PFSK-1 (cell line): ENCODE data around the gene ATP8B1.

Experiments used
- POLR2AphosphoS5 ChIP-seq: IDR thresholded peaks from 2 replicates; pipeline ENCODE4 v1.6.1; 2012; ENCODE audit warnings: low read depth, mild to moderate bottlenecking, control low read depth, low read length, moderate library complexity
- REST ChIP-seq, 2 experiments: IDR thresholded peaks; 2 replicates each; pipeline versions ENCODE4 v1.6.1 to v1.8.0; 2011 to 2012; ENCODE audit warnings: low read depth in 2 of 2, low read length in 2 of 2, control low read depth in 1 of 2, inconsistent platforms in 1 of 2, mild to moderate bottlenecking in 1 of 2, moderate library complexity in 1 of 2; ENCODE audit not compliant: insufficient read depth in 1 of 2
- TAF1 ChIP-seq: IDR thresholded peaks from 2 replicates; pipeline ENCODE4 v1.6.1; 2012; ENCODE audit warnings: low read length, control low read depth, borderline replicate concordance; ENCODE audit not compliant: insufficient read depth

DNA sequence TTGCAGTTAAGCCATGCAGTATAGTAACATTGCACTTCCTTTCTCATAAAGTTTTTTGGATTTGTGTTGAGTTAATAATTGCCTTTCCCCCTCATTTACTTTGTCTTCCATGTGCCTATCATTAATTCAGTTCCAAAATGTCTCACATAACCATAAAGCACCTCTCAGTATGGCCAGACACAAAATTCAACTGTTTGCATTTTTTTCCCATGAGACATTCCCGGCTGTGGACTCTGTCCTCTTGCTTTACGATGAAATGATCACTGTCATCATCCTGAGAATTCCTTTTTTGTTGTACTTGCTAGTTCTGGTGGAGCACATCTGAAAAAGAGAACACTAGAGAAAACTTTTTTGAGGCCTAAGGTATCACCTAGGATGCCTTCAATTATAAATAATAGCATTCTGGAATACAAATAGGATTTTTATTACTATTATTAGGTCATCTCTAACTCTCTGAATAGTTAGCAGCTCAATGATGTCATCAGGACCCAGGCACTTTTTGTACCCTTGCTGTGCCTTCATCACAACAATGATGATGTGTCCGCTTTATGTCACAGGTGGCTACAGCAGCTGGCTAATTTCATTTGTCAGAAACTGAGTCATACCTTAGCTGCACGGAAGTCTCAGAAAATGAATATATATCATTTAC, 8.5 kb upstream of the ATP8B1 start:
- TF ChIP-seq REST (IDR thresholded peaks at IDR 0.05; ENCODE audit: insufficient read depth in 1 of 2, low read depth in 2 of 2, low read length in 2 of 2) = no peak
- no peak for TF ChIP-seq TAF1
- no peak for TF ChIP-seq POLR2AphosphoS5
